ENCODE measurements around the gene PPFIBP1.

DNA sequence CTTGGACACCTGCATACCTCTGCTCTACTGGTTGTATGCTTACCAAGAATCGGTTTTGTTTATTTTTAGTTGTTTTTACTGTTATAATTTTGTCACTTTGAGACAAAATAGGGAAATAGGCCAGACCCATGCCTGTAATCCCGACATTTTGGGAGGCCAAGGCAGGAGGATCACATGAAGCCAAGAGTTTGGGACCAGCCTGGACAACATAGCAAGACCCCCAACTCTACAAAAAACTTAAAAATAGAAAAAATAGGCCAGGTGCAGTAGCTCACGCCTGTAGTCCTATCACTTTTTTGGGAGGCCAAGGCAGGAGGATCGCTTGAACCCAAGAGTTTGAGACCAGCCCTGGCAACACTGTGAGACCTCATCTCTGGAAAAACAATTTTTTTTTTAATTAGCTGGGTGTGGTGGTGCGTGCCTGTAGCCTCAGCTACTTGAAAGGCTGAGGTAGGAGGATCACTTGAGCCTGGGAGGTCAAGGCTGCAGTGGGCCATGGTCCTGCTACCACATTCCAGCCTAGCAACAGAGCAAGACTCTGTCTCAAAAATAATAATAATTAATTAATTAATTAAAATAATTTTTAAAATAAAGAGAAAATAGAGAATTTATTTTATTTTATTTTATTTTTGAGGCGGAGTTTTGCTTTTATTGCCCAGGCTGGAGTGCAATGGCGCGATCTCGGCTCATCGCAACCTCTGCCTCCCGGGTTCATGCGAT lies 185.4 kb downstream of the PPFIBP1 start:
- TF ChIP-seq POLR2AphosphoS5 (IDR thresholded peaks at IDR 0.05) (no peak), POLR2A (IDR thresholded peaks at IDR 0.05) (no peak)

All from breast epithelium (tissue), 3 donors.